Coronary artery (tissue), 2 donors: Measurements from ENCODE around the gene EPHB2.

ENCODE experiments used
- DNase-seq: peaks from one replicate; pipeline ENCODE4 v3.0.0-alpha.2; 2017; ENCODE audit warnings: low spot score
- H3K27ac ChIP-seq, 2 donors: fragments of 200-600 bp; sonication (generic); one replicate each; pipeline ENCODE4 v1.5.1; 2016 to 2019
- H3K4me3 ChIP-seq: fragments of 200-600 bp; sonication (generic); 2 replicates; pipeline ENCODE4 v1.5.1; 2016; ENCODE audit warnings: mild to moderate bottlenecking, moderate library complexity
- CTCF ChIP-seq: fragments of 200-600 bp; sonication (generic); IDR thresholded peaks from one replicate; pipeline ENCODE4 v1.5.1; 2019; ENCODE audit warnings: antibody characterized with exemption

The EPHB2 gene

GRCh38 chr1:22721122-22721873 is 10.7 kb downstream of the EPHB2 start:
- Histone ChIP-seq H3K27ac (no peak overlapping the region), H3K4me3 (no peak overlapping the region)
- no peak for DNase-seq
- no peak for TF ChIP-seq CTCF

- Histone ChIP-seq H3K4me3 (no peak overlapping the region), H3K27ac (no peak overlapping the region)
- no peak for TF ChIP-seq CTCF
- no peak for DNase-seq
These were observed 12.4 kb downstream of the EPHB2 start for GRCh38 chr1:22722901-22723550.

- no peak overlapping the region for H3K4me3 ChIP-seq
- DNase-seq = no peak
- TF ChIP-seq CTCF = no peak
- no peak overlapping the region for H3K27ac ChIP-seq
These were observed 17.2 kb downstream of the EPHB2 start for GRCh38 chr1:22727873-22728272.

- H3K27ac ChIP-seq = no peak overlapping the region
- no peak overlapping the region for H3K4me3 ChIP-seq
- no peak for DNase-seq
- no peak for TF ChIP-seq CTCF
These were observed 18.2 kb downstream of the EPHB2 start for GRCh38 chr1:22728751-22729399.

- DNase-seq = no peak
- H3K27ac ChIP-seq = no peak overlapping the region
- TF ChIP-seq CTCF = no peak
- H3K4me3 ChIP-seq = no peak overlapping the region
These were observed 18.7 kb downstream of the EPHB2 start for GRCh38 chr1:22729400-22729773.

- DNase-seq = no peak
- no peak for TF ChIP-seq CTCF
- H3K4me3 ChIP-seq = no peak overlapping the region
- no peak overlapping the region for H3K27ac ChIP-seq
These were observed 19.3 kb downstream of the EPHB2 start for GRCh38 chr1:22729912-22730311.
